OCI-LY3 (cell line): Measurements from ENCODE around the gene RDH13.

ENCODE experiments used
- EZH2phosphoT487 ChIP-seq: fragments of 200-600 bp; shearing (Covaris generic); IDR thresholded peaks from 2 replicates; pipeline ENCODE4 v1.6.1; 2018; ENCODE audit warnings: antibody characterized with exemption, mixed run types, low read depth
- TF ChIP-seq, protein P1 (sequence below): fragments of 200-600, 300-600 bp; sonication (generic); IDR thresholded peaks from 2 replicates; pipeline ENCODE4 v1.5.1; 2014; ENCODE audit warnings: antibody characterized with exemption, low read length, low read depth

DNA sequence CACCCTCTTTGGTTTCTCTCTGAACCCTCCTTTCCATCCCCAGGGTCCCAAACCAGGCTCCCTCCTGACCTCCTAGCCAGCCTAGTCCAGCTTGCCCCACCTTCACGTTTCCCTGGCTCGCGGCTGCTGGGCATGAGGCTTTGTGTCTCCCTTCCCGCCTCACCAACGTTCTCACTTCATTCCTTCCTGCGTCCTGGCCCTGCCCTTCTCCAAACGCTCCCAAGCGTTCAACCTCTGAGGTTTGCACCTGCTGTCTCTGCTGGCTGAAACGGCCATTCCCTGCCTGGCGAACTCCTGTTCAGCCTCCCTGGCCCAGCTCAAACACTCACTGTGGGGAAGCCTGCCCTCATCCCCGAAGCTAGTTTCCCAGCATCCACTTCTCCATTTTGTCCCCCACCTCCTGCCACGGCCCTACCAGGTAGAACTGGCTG is 25.1 kb upstream of the RDH13 start:
- TF ChIP-seq, protein P1, sequence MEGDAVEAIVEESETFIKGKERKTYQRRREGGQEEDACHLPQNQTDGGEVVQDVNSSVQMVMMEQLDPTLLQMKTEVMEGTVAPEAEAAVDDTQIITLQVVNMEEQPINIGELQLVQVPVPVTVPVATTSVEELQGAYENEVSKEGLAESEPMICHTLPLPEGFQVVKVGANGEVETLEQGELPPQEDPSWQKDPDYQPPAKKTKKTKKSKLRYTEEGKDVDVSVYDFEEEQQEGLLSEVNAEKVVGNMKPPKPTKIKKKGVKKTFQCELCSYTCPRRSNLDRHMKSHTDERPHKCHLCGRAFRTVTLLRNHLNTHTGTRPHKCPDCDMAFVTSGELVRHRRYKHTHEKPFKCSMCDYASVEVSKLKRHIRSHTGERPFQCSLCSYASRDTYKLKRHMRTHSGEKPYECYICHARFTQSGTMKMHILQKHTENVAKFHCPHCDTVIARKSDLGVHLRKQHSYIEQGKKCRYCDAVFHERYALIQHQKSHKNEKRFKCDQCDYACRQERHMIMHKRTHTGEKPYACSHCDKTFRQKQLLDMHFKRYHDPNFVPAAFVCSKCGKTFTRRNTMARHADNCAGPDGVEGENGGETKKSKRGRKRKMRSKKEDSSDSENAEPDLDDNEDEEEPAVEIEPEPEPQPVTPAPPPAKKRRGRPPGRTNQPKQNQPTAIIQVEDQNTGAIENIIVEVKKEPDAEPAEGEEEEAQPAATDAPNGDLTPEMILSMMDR: no peak
- TF ChIP-seq EZH2phosphoT487: no peak
